HEK293T (cell line): ENCODE measurements around the gene CFAP157.

Experiments
- CTCF ChIA-PET: fragments of 350-600 bp; formaldehyde crosslinking; extraction: SDS; loops from one replicate; lab custom pipeline; 2021; ENCODE audit warnings: antibody characterized with exemption, inconsistent platforms; lab: Yijun Ruan, JAX
- POLR2A ChIA-PET: fragments of 350-600 bp; formaldehyde crosslinking; extraction: SDS; loops from one replicate; lab custom pipeline; 2020; ENCODE audit warnings: antibody characterized with exemption, inconsistent platforms; lab: Yijun Ruan, JAX
- DNase-seq: peaks from one replicate; pipeline ENCODE4 v3.0.0; 2012; ENCODE audit warnings: mixed read lengths; ENCODE audit errors: extremely low spot score
- ARNT ChIP-seq: fragments of 450-650 bp; IDR thresholded peaks from 2 replicates; pipeline ENCODE4 v1.6.1; 2017; ENCODE audit warnings: mild to moderate bottlenecking
- BHLHE40 ChIP-seq: fragments of 450-650 bp; IDR thresholded peaks from 2 replicates; pipeline ENCODE4 v1.6.1; 2016; ENCODE audit warnings: mild to moderate bottlenecking, moderate library complexity, borderline replicate concordance
- CTBP1 ChIP-seq: fragments of 450-650 bp; IDR thresholded peaks from 2 replicates; pipeline ENCODE4 v1.6.1; 2016; ENCODE audit warnings: borderline replicate concordance
- ELF4 ChIP-seq: fragments of 450-650 bp; IDR thresholded peaks from 2 replicates; pipeline ENCODE4 v1.6.1; 2017; ENCODE audit warnings: antibody characterized with exemption
- FOXA1 ChIP-seq: fragments of 450-650 bp; IDR thresholded peaks from 2 replicates; pipeline ENCODE4 v1.6.1; 2016; ENCODE audit warnings: mild to moderate bottlenecking
- FOXK2 ChIP-seq: fragments of 450-650 bp; IDR thresholded peaks from 2 replicates; pipeline ENCODE4 v1.6.1; 2016; ENCODE audit warnings: mild to moderate bottlenecking
- FOXM1 ChIP-seq: fragments of 450-650 bp; IDR thresholded peaks from 2 replicates; pipeline ENCODE4 v1.6.1; 2017; ENCODE audit warnings: mild to moderate bottlenecking, borderline replicate concordance
- HDGF ChIP-seq: fragments of 450-650 bp; IDR thresholded peaks from 2 replicates; pipeline ENCODE4 v1.6.1; 2017; ENCODE audit warnings: antibody characterized with exemption, borderline replicate concordance
- L3MBTL2 ChIP-seq: fragments of 450-650 bp; conservative IDR thresholded peaks from 2 replicates; pipeline ENCODE4 v1.6.1; 2016; ENCODE audit warnings: mild to moderate bottlenecking
- LEF1 ChIP-seq: fragments of 450-650 bp; IDR thresholded peaks from 2 replicates; pipeline ENCODE4 v1.6.1; 2017; ENCODE audit warnings: mild to moderate bottlenecking, borderline replicate concordance
- NFRKB ChIP-seq: fragments of 450-650 bp; IDR thresholded peaks from 2 replicates; pipeline ENCODE4 v1.6.1; 2016; ENCODE audit warnings: mild to moderate bottlenecking, moderate library complexity
- PKNOX1 ChIP-seq: fragments of 450-650 bp; IDR thresholded peaks from 2 replicates; pipeline ENCODE4 v1.6.1; 2016
- SP1 ChIP-seq: fragments of 450-650 bp; IDR thresholded peaks from 2 replicates; pipeline ENCODE4 v1.6.1; 2017
- SUZ12 ChIP-seq: fragments of 450-650 bp; IDR thresholded peaks from 2 replicates; pipeline ENCODE4 v1.6.1; 2016; ENCODE audit warnings: mild to moderate bottlenecking
- TARDBP ChIP-seq: fragments of 450-650 bp; IDR thresholded peaks from 2 replicates; pipeline ENCODE4 v1.6.1; 2016
- ZNF384 ChIP-seq: fragments of 450-650 bp; IDR thresholded peaks from 2 replicates; pipeline ENCODE4 v1.6.1; 2016

The CFAP157 gene

DNA sequence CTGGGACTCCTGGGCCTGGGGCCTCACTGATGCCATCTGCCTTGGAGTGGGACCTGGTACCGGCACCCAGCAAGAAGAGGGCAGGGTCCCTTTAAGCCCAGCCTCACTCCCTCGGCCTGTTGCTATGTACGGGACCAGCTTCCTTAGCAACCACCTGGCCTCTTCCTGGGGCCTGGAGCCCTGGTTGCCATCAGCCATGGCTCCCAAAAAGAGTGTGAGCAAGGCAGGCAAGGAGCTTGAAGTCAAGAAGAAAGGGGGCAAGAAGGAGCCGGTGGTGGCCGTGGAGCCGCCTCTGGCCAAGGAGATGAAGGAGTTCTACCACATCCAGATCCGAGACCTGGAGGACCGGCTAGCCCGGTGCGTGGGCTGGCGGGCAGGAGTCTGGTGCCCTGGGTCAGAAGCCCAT, at the start of gene CFAP157:
Gene CFAP157 (plus strand): TSS at position 153 of the 406 bp plus-strand sequence. CDS start 44 bp downstream, at position 197.
- POLR2A ChIA-PET = no interaction called here
- no peak for DNase-seq
- CTCF ChIA-PET = no interaction called here
- TF ChIP-seq HDGF = no peak
- TF ChIP-seq ELF4 = no peak
- TF ChIP-seq SUZ12 = no peak
- no peak for TF ChIP-seq FOXA1
- TF ChIP-seq TARDBP = no peak
- no peak for TF ChIP-seq PKNOX1
- no peak for TF ChIP-seq ZNF384
- no peak for TF ChIP-seq L3MBTL2
- TF ChIP-seq CTBP1 = no peak
- no peak for TF ChIP-seq LEF1
- no peak for TF ChIP-seq SP1
- TF ChIP-seq ARNT = no peak
- no peak for TF ChIP-seq FOXM1
- no peak for TF ChIP-seq BHLHE40
- TF ChIP-seq FOXK2 = no peak

DNA sequence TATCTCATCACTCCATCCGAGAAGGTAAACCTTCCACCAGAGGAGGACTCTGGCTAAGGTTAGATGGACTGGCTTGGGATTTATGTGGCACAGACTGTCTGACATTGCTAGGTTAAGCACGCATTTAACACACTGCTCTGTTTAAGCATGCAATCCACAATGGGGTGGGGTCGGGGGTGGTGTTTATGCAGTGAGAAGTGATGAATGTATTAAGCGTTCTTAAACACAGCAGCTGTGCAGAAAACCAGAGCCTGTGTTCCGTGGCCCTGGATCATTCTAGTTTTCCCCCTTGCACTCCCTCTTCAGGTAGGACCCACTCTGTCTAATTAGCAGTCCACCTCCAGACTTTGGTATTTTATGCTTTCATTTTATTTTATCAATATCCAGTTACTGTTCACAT, 48.4 kb upstream of the CFAP157 start:
- ChIA-PET POLR2A (no interaction called here), CTCF (no interaction called here)
- no peak for DNase-seq
- TF ChIP-seq TARDBP = no peak
- no peak for TF ChIP-seq LEF1
- TF ChIP-seq ARNT = no peak
- TF ChIP-seq ELF4 = no peak
- no peak for TF ChIP-seq HDGF
- TF ChIP-seq BHLHE40 = no peak
- no peak for TF ChIP-seq FOXK2
- no peak for TF ChIP-seq SUZ12
- no peak for TF ChIP-seq FOXA1
- TF ChIP-seq ZNF384 = no peak
- TF ChIP-seq PKNOX1 = no peak
- no peak for TF ChIP-seq SP1
- TF ChIP-seq CTBP1 = no peak
- TF ChIP-seq FOXM1 = no peak
- no peak for TF ChIP-seq NFRKB
- TF ChIP-seq L3MBTL2 = no peak

DNA sequence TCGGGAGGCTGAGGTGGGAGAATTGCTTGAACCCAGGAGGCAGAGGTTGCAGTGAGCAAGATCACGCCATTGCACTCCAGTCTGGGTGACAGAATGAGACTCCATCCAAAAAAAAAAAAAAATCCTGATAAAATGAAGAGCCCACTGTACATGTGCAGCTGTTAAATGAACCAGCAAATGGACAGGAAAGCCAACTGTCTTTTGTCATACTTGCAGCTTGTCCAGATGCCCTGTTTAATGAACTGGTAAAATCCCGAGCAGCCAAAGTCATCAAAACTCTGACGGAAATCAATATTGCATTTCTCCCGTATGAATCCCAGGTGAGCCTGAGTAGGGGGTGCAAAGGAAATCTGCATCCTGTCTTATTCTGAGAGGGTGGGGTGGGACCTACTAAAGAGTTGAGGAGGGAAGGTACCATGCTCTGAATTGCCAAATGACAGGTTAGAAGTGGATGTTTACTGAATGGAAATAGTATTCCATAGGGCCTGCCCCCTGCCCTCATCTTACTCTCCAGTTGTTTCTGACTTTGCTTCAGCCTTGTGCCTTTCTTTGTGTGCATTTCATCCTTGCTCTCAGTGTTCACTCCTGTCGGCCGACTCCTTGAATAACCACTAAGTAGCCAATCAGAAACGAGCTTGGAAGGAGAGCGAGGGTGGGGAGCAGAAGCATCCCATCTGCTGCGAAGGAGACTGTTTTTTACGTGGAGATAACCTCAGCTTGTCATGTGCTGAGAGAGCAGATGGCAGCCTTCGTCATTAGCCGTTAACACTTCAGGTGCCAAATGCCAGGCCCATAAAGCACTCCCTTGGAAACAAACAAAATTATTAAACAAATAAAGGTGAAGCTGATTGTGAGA, 45.7 kb upstream of the CFAP157 start:
- ChIA-PET POLR2A (no interaction called here), CTCF (no interaction called here)

GRCh38 chr9:127662617-127663016, 44.2 kb upstream of the CFAP157 start:
- CTCF ChIA-PET = no interaction called here
- TF ChIP-seq FOXA1 = no peak
- TF ChIP-seq SP1 = no peak
- TF ChIP-seq ELF4 = no peak
- no peak for TF ChIP-seq SUZ12
- no peak for TF ChIP-seq TARDBP
- TF ChIP-seq BHLHE40 = no peak
- TF ChIP-seq PKNOX1 = no peak
- no peak for TF ChIP-seq CTBP1
- no peak for TF ChIP-seq FOXK2
- TF ChIP-seq L3MBTL2 = no peak
- POLR2A ChIA-PET = no interaction called here

More for the DNA sequence above, 45.7 kb upstream of the CFAP157 start:
- DNase-seq = no peak
- TF ChIP-seq FOXM1 (no peak), CTBP1 (no peak), PKNOX1 (no peak)

DNA sequence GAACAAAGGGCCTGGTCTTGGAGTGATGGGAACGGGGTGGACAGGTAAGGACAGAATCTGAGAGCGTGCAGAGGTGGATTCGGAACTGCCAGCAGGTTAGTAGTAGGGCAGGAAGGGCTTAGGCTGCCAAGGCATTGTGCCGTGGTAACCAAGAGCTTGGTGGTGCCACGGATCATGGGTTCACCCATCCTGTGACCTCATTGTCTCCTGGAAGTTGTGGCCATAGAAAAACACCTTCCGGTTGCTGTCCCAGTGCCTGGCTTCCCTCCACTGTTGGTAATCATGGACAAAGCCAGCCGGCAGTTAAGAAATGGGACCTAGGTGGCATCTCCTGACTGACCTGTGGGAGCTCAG, 42.5 kb upstream of the CFAP157 start:
- CTCF ChIA-PET = no interaction called here
- TF ChIP-seq ELF4 (no peak), LEF1 (no peak), L3MBTL2 (no peak), BHLHE40 (no peak), FOXK2 (no peak), CTBP1 (no peak), ARNT (no peak), SUZ12 (no peak), TARDBP (no peak), SP1 (no peak), NFRKB (no peak), PKNOX1 (no peak)
- no peak for DNase-seq
- POLR2A ChIA-PET = no interaction called here

More at GRCh38 chr9:127662617-127663016, 44.2 kb upstream of the CFAP157 start:
- DNase-seq = no peak
